Measurements from ENCODE around the gene ZNF408. TPM values are rescaled to one million over a fixed set of nuclear protein-coding genes. Genes with fewer than 3 reads are reported as not detected.

ZNF408 gene
- polyA plus RNA-seq, 1 of the 3 experiments (the other 2 are of a cell fraction), result 7.1 TPM

- POLR2A ChIA-PET, result no interaction called here
- TF ChIP-seq FOSL2 (IDR thresholded peaks at IDR 0.05; ENCODE audit: borderline replicate concordance, low read depth) (no peak), NFIC (IDR thresholded peaks at IDR 0.05; ENCODE audit: borderline replicate concordance) (no peak), FOXM1 (IDR thresholded peaks at IDR 0.05; ENCODE audit: low read depth) (no peak), USF2 (IDR thresholded peaks at IDR 0.05; ENCODE audit: borderline replicate concordance, low read depth, low read length) (no peak), ELF1 (IDR thresholded peaks at IDR 0.05) (no peak), EZH2phosphoT487 (IDR thresholded peaks at IDR 0.05; ENCODE audit: borderline replicate concordance, low read depth) (no peak), TAF1 (IDR thresholded peaks at IDR 0.05; ENCODE audit: borderline replicate concordance, low read depth, low read length) (no peak), USF1 (IDR thresholded peaks at IDR 0.05; ENCODE audit: borderline replicate concordance, low read depth) (no peak), GABPA (IDR thresholded peaks at IDR 0.05; ENCODE audit: low read depth) (no peak), YY1 (IDR thresholded peaks at IDR 0.05; ENCODE audit: low read depth) (no peak), MXI1 (IDR thresholded peaks at IDR 0.05; ENCODE audit: low read depth, low read length) (no peak)
- TF ChIP-seq, protein P1, sequence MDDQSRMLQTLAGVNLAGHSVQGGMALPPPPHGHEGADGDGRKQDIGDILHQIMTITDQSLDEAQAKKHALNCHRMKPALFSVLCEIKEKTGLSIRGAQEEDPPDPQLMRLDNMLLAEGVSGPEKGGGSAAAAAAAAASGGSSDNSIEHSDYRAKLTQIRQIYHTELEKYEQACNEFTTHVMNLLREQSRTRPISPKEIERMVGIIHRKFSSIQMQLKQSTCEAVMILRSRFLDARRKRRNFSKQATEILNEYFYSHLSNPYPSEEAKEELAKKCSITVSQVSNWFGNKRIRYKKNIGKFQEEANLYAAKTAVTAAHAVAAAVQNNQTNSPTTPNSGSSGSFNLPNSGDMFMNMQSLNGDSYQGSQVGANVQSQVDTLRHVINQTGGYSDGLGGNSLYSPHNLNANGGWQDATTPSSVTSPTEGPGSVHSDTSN (IDR thresholded peaks at IDR 0.05), result no peak
- TF ChIP-seq, protein P2, sequence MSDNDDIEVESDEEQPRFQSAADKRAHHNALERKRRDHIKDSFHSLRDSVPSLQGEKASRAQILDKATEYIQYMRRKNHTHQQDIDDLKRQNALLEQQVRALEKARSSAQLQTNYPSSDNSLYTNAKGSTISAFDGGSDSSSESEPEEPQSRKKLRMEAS (IDR thresholded peaks at IDR 0.05; ENCODE audit: low read depth), result no peak
- no peak for DNase-seq
- Histone ChIP-seq H3F3A (replicated peaks; ENCODE audit: insufficient read depth) (peaks cover 4% of the 10 kb centered on the region), H3K4me2 (no peak overlapping the region), H3K9me3 (no peaks in the 10 kb centered on the region), H2AFZ (ENCODE audit: low read depth) (no peak overlapping the region), H3K79me2 (ENCODE audit: insufficient read depth) (no peaks in the 10 kb centered on the region), H3K27ac (ENCODE audit: low read depth in 2 of 2, low read length in 1 of 2) (no peak overlapping the region), H3K9ac (no peak overlapping the region), H3K4me1 (ENCODE audit: control insufficient read depth in 1 of 2, insufficient read depth in 2 of 2, low read depth in 1 of 2, low read length in 1 of 2) (no peaks in the 10 kb centered on the region), H3K27me3 (ENCODE audit: insufficient read depth) (no peaks in the 10 kb centered on the region), H3K36me3 (replicated peaks in 1 of 2; ENCODE audit: control insufficient read depth in 1 of 2, insufficient read depth in 2 of 2, low read length in 1 of 2) (peaks cover 51 to 52% of the 10 kb centered on the region in 2 experiments), H3K9me2 (no peaks in the 10 kb centered on the region), H4K20me1 (ENCODE audit: insufficient read depth) (no peaks in the 10 kb centered on the region), H3K4me3 (ENCODE audit: low read depth in 2 of 2, low read length in 1 of 2) (no peak overlapping the region)
- 98% methylated on average over 2 of the region's 2 CpGs for WGBS (ENCODE audit: low lambda C conversion rate)
- CTCF ChIA-PET, result interaction anchor here (0.8 kb wide), 1 partner anchor 94 kb away, joined by 3 read pairs; no protein-coding TSS in a partner anchor
Measured at GRCh38 chr11:46743043-46743442, 42.2 kb downstream of the ZNF408 start.

GRCh38 chr11:46743693-46744339 lies 43.0 kb downstream of the ZNF408 start:
- Histone ChIP-seq H3K79me2 (ENCODE audit: insufficient read depth) (no peaks in the 10 kb centered on the region), H3K27me3 (ENCODE audit: insufficient read depth) (no peaks in the 10 kb centered on the region), H3K9me2 (no peaks in the 10 kb centered on the region), H3K36me3 (replicated peaks in 1 of 2; ENCODE audit: control insufficient read depth in 1 of 2, insufficient read depth in 2 of 2, low read length in 1 of 2) (peaks cover 54 to 59% of the 10 kb centered on the region in 2 experiments), H3K9ac (no peak overlapping the region), H4K20me1 (ENCODE audit: insufficient read depth) (no peaks in the 10 kb centered on the region), H3K4me2 (no peak overlapping the region), H3K4me3 (ENCODE audit: low read depth in 2 of 2, low read length in 1 of 2) (no peak overlapping the region), H3K4me1 (ENCODE audit: control insufficient read depth in 1 of 2, insufficient read depth in 2 of 2, low read depth in 1 of 2, low read length in 1 of 2) (no peaks in the 10 kb centered on the region), H3K27ac (ENCODE audit: low read depth in 2 of 2, low read length in 1 of 2) (no peak overlapping the region), H2AFZ (ENCODE audit: low read depth) (no peak overlapping the region), H3K9me3 (no peaks in the 10 kb centered on the region), H3F3A (replicated peaks; ENCODE audit: insufficient read depth) (peaks cover 4% of the 10 kb centered on the region)
- ChIA-PET CTCF (interaction anchor here (0.8 kb wide), 1 partner anchor 93 kb away, joined by 3 read pairs; no protein-coding TSS in a partner anchor), POLR2A (no interaction called here)
- DNase-seq, result no peak
- TF ChIP-seq, protein P3, sequence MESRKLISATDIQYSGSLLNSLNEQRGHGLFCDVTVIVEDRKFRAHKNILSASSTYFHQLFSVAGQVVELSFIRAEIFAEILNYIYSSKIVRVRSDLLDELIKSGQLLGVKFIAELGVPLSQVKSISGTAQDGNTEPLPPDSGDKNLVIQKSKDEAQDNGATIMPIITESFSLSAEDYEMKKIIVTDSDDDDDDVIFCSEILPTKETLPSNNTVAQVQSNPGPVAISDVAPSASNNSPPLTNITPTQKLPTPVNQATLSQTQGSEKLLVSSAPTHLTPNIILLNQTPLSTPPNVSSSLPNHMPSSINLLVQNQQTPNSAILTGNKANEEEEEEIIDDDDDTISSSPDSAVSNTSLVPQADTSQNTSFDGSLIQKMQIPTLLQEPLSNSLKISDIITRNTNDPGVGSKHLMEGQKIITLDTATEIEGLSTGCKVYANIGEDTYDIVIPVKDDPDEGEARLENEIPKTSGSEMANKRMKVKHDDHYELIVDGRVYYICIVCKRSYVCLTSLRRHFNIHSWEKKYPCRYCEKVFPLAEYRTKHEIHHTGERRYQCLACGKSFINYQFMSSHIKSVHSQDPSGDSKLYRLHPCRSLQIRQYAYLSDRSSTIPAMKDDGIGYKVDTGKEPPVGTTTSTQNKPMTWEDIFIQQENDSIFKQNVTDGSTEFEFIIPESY (IDR thresholded peaks at IDR 0.05; ENCODE audit: borderline replicate concordance, low read depth), result no peak
- TF ChIP-seq FOSL2 (IDR thresholded peaks at IDR 0.05; ENCODE audit: borderline replicate concordance, low read depth) (no peak), EZH2phosphoT487 (IDR thresholded peaks at IDR 0.05; ENCODE audit: borderline replicate concordance, low read depth) (no peak), TAF1 (IDR thresholded peaks at IDR 0.05; ENCODE audit: borderline replicate concordance, low read depth, low read length) (no peak), POLR2AphosphoS5 (IDR thresholded peaks at IDR 0.05; ENCODE audit: low read depth, low read length) (no peak), GABPA (IDR thresholded peaks at IDR 0.05; ENCODE audit: low read depth) (no peak), FOXM1 (IDR thresholded peaks at IDR 0.05; ENCODE audit: low read depth) (no peak), RXRA (IDR thresholded peaks at IDR 0.05; ENCODE audit: borderline replicate concordance, low read depth) (no peak), USF2 (IDR thresholded peaks at IDR 0.05; ENCODE audit: borderline replicate concordance, low read depth, low read length) (no peak), GATA2 (CRISPR knock-in tag; IDR thresholded peaks at IDR 0.05) (no peak), ELF1 (IDR thresholded peaks at IDR 0.05) (no peak), RAD21 (IDR thresholded peaks at IDR 0.05; ENCODE audit: low read length) (no peak)
- TF ChIP-seq, protein P1 (IDR thresholded peaks at IDR 0.05), result no peak
- WGBS (ENCODE audit: low lambda C conversion rate), result 86% methylated on average over 10 of the region's 10 CpGs
